Heart right ventricle (tissue), 16 donors: ENCODE results near the gene DGKE. TPM values are rescaled to one million over a fixed set of nuclear protein-coding genes. Genes with fewer than 3 reads are reported as not detected.
A peak's percentile ranks its signal among the peaks of the same experiment; 100 is the strongest.

Source experiments
- ATAC-seq, 8 donors: fragments of 200-7000 bp; cut with Tn5 transposase; one replicate each; pipeline ENCODE4 v1.9.1; 2020; ENCODE audit warnings: mild to moderate bottlenecking in 8 of 8, moderate library complexity in 8 of 8, moderate number of reproducible peaks in 1 of 8
- DNase-seq, 2 donors: peaks; one replicate each; pipeline ENCODE4 v3.0.0-alpha.2; 2020
- H3K27ac ChIP-seq, 10 donors: fragments of 200-600 bp; sonication (generic) in 2 of 10; one replicate each; pipeline versions ENCODE4 v1.5.0 to v1.8.0; 2020 to 2022; ENCODE audit warnings: mild to moderate bottlenecking in 3 of 10
- H3K27me3 ChIP-seq, 7 donors: fragments of 200-600 bp; one replicate each; pipeline ENCODE4 v1.8.0; 2021 to 2022; ENCODE audit warnings: mild to moderate bottlenecking in 2 of 7
- H3K36me3 ChIP-seq, 9 donors: fragments of 200-600 bp; sonication (generic) in 1 of 9; one replicate each; pipeline versions ENCODE4 v1.5.0 to v1.8.0; 2020 to 2022; ENCODE audit warnings: mild to moderate bottlenecking in 2 of 9
- H3K4me1 ChIP-seq, 9 donors: fragments of 200-600 bp; sonication (generic) in 1 of 9; one replicate each; pipeline versions ENCODE4 v1.5.0 to v1.8.0; 2020 to 2022; ENCODE audit warnings: mild to moderate bottlenecking in 4 of 9
- H3K4me3 ChIP-seq, 10 donors: fragments of 200-600 bp; sonication (generic) in 2 of 10; one replicate each; pipeline versions ENCODE4 v1.5.0 to v1.8.0; 2020 to 2022; ENCODE audit warnings: mild to moderate bottlenecking in 7 of 10, moderate library complexity in 2 of 10
- H3K9me3 ChIP-seq, 11 donors: fragments of 200-600 bp in 10 of 11; sonication (generic) in 2 of 11; one replicate each; pipeline versions ENCODE4 v1.5.0 to v1.8.0; 2013 to 2022; ENCODE audit warnings: mild to moderate bottlenecking in 2 of 11, control low read depth in 1 of 11, moderate library complexity in 1 of 11
- CTCF ChIP-seq, 9 donors: fragments of 200-600 bp; sonication (generic) in 2 of 9; IDR thresholded peaks; one replicate each; pipeline versions ENCODE4 v1.5.0 to v1.8.0; 2021 to 2022; ENCODE audit warnings: antibody characterized with exemption in 9 of 9, mild to moderate bottlenecking in 5 of 9, moderate library complexity in 1 of 9
- WGBS, 2 donors: extraction: QIAGEN DNeasy Blood & Tissue Kit; methylation state at CpG; one replicate each; pipeline ENCODE4 v1.1.7; 2013; ENCODE audit warnings: inconsistent platforms in 1 of 2; 5-methylcytosine and 5-hydroxymethylcytosine counted together
- intact Hi-C, 10 donors: fragments of 100-400 bp; cut with DNase I; formaldehyde crosslinking; loops; one replicate each; pipeline versions ENCODE4 v1.11.1 to v1.14.2; 2022
- polyA plus RNA-seq, 2 donors: library from polyadenylated mRNA; stranded (reverse); fragments of 200-250 nt; gene quantifications; one replicate each; pipeline ENCODE4 v1.2.3, GENCODE V29; 2013
- total RNA-seq, 10 donors: library from RNA; stranded (reverse); fragmentation: NEBNext Ultra II Directional in 3 of 10; extraction: Animal tissue kit (Norgen Biotek cat#: 25700) in 3 of 10; gene quantifications; one replicate each; pipeline versions ENCODE4 v1.2.1 to v1.2.4, GENCODE V29; 2021 to 2023
- donor health status: Arrhythmogenic right ventricular cardiomyopathy.
- donor health status: ischemic (EF 13 %, LVEDD 7.1; RV severe dilation, severe dysfunction).
- donor health status: healthy with polysubstance abuse.
- donor health status: DM: no; HTN: yes; CAD: no.
- donor health status: DM: no; HTN: no; CAD: no.
- donor health status: ischemic (EF 25% LVEDD 6.9; RV normal size, moderate dysfunction).
- donor health status: ischemic (EF 25% LVEDD 5.7; RV mildly dilated, moderate dysfunction).
- donor health status: healthy.
- donor health status: DM: yes; HTN: yes; CAD: no.
- donor health status: Ischemic cardiomyopathy.
- donor health status: ischemic (EF 35%, LVEDD 5.7; RV mildly dilated, moderate dysfunction).
- donor health status: nonischemic (EF 11% LVEDD 7.7; RV severe dilation, severe dysfunction).
- donor health status: DM: yes; HTN: yes; CAD: no.
- donor health status: PGD.
- donor health status: ischemic (EF 29% LVEDD 5.4; RV normal size, mild dysfunction).
- donor health status: nonischemic (EF 23%, LVEDD 6.1; RV moderate dilation, normal function).

The DGKE gene
- total and polyA plus RNA-seq, 12 donors, result 0.71 to 5.3 (median 2.7) TPM

GRCh38 chr17:56898874-56899273, 64.9 kb downstream of the DGKE start:
- Histone ChIP-seq H3K36me3 (peaks cover 0 to 100% (median 54%) of the 10 kb centered on the region in 9 donors), H3K4me3 (no peak overlapping the region), H3K4me1 (peaks cover 0 to 30% (median 0%) of the 10 kb centered on the region in 9 donors), H3K27ac (no peak overlapping the region), H3K27me3 (no peaks in the 10 kb centered on the region), H3K9me3 (peaks cover 0 to 3% (median 0%) of the 10 kb centered on the region in 11 donors)
- TF ChIP-seq CTCF (IDR thresholded peaks at IDR 0.05), result no peak
- ATAC-seq, result no peak
- intact Hi-C loops, result loop anchor here in 3 of 10 donors (10.0 kb wide), 1 partner anchor 46 kb away; no protein-coding TSS in a partner anchor
- 72 to 73% methylated on average over 9 of the region's 9 CpGs for WGBS, 2 donors
- no peak for DNase-seq

- no peak for DNase-seq
- Histone ChIP-seq H3K36me3 (peaks cover 0 to 100% (median 59%) of the 10 kb centered on the region in 9 donors), H3K4me3 (no peak overlapping the region), H3K27me3 (no peaks in the 10 kb centered on the region), H3K9me3 (peaks cover 0 to 4% (median 0%) of the 10 kb centered on the region in 11 donors), H3K27ac (no peak overlapping the region), H3K4me1 (peaks cover 0 to 25% (median 0%) of the 10 kb centered on the region in 9 donors)
- ATAC-seq, result no peak
- WGBS, 2 donors, result 91 to 93% methylated on average over 7 of the region's 7 CpGs
- intact Hi-C loops, result loop anchor here in 3 of 10 donors (10.0 kb wide), 1 partner anchor 45 kb away; no protein-coding TSS in a partner anchor
- TF ChIP-seq CTCF (IDR thresholded peaks at IDR 0.05), result no peak
These were observed 65.5 kb downstream of the DGKE start for GRCh38 chr17:56899403-56899802.

GRCh38 chr17:56902348-56902747, 68.4 kb downstream of the DGKE start:
- DNase-seq, result no peak
- ATAC-seq, result peak in 1 of 8 donors; percentile 41

GRCh38 chr17:56903560-56903959, 69.6 kb downstream of the DGKE start:
- no peak for DNase-seq
- no peak for ATAC-seq
- Histone ChIP-seq H3K36me3 (peaks cover 0 to 100% (median 60%) of the 10 kb centered on the region in 9 donors), H3K27ac (no peak overlapping the region), H3K27me3 (no peaks in the 10 kb centered on the region), H3K9me3 (peaks cover 0 to 4% (median 0%) of the 10 kb centered on the region in 11 donors), H3K4me1 (peaks cover 0 to 33% (median 6%) of the 10 kb centered on the region in 9 donors), H3K4me3 (no peak overlapping the region)
- intact Hi-C loops, result no loop called here
- no peak for TF ChIP-seq CTCF (IDR thresholded peaks at IDR 0.05)
- WGBS, 2 donors, result 96 to 98% methylated on average over 5 of the region's 5 CpGs

More at GRCh38 chr17:56902348-56902747, 68.4 kb downstream of the DGKE start:
- peaks cover 0 to 100% (median 58%) of the 10 kb centered on the region in 9 donors for H3K36me3 ChIP-seq
- no peak overlapping the region for H3K4me3 ChIP-seq
- intact Hi-C loops, result no loop called here
- H3K4me1 ChIP-seq, result peaks cover 0 to 24% (median 0%) of the 10 kb centered on the region in 9 donors
- 94 to 98% methylated on average over 4 of the region's 4 CpGs for WGBS, 2 donors
- peaks cover 0 to 4% (median 0%) of the 10 kb centered on the region in 11 donors for H3K9me3 ChIP-seq
- TF ChIP-seq CTCF (IDR thresholded peaks at IDR 0.05), result no peak
- no peaks in the 10 kb centered on the region for H3K27me3 ChIP-seq
- no peak overlapping the region for H3K27ac ChIP-seq
